OCI-LY7 (cell line): ENCODE measurements around the gene GTF3C2.

Experiments
- EZH2phosphoT487 ChIP-seq: fragments of 200-600 bp; sonication (generic); IDR thresholded peaks from 2 replicates; pipeline ENCODE4 v1.6.1; 2018; ENCODE audit warnings: low read depth, borderline replicate concordance, mild to moderate bottlenecking, mixed run types, antibody characterized with exemption, low read length, moderate library complexity, mixed read lengths
- TF ChIP-seq, protein P1 (sequence below): fragments of 200-600 bp; sonication (generic); conservative IDR thresholded peaks from 2 replicates; pipeline ENCODE4 v1.5.1; 2014; ENCODE audit warnings: mild to moderate bottlenecking, antibody characterized with exemption, low read length, moderate library complexity, mixed read lengths

DNA sequence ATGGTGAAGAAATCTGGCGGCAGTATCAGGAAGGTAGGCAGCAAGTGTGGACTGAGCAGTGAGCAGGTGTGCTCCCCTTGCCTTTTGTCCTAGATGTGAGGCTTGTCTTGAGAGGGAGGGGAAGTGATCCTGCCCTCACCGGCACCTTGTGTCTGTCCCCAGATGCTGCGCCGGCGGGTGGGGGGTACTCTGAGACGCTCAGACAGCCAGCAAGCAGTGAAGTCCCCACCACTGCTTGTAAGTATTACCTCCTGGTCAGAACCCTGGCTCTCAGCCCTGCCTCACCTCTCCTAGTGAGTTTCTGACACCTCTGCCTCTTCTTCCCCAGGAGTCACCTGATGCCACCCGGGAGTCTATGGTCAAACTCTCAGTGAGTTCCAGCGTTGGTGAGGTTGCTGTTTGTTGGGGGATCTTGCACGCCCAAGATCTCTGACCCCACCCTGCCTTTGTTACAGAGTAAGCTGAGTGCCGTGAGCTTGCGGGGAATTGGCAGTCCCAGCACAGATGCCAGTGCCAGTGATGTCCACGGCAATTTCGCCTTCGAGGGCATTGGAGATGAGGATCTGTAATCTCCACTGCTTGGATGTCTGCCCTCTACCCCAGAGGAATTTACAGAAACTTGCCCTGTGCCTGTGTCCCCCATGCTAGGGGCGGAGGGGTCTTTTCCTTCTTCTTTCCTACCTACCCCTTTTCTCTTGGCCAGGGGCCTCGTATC lies 19.7 kb upstream of the GTF3C2 start:
- TF ChIP-seq, protein P1, sequence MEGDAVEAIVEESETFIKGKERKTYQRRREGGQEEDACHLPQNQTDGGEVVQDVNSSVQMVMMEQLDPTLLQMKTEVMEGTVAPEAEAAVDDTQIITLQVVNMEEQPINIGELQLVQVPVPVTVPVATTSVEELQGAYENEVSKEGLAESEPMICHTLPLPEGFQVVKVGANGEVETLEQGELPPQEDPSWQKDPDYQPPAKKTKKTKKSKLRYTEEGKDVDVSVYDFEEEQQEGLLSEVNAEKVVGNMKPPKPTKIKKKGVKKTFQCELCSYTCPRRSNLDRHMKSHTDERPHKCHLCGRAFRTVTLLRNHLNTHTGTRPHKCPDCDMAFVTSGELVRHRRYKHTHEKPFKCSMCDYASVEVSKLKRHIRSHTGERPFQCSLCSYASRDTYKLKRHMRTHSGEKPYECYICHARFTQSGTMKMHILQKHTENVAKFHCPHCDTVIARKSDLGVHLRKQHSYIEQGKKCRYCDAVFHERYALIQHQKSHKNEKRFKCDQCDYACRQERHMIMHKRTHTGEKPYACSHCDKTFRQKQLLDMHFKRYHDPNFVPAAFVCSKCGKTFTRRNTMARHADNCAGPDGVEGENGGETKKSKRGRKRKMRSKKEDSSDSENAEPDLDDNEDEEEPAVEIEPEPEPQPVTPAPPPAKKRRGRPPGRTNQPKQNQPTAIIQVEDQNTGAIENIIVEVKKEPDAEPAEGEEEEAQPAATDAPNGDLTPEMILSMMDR: no peak
- no peak for TF ChIP-seq EZH2phosphoT487
